CD8-positive, alpha-beta memory T cell (primary cell): ENCODE data around the gene SPATA20. TPM values are rescaled to one million over a fixed set of nuclear protein-coding genes. Genes with fewer than 3 reads are reported as not detected.

Experiments used
- CTCF ChIA-PET: fragments of 350-600 bp; sonication (Branson Sonifier 250); formaldehyde crosslinking; loops from one replicate; lab custom pipeline; 2021; ENCODE audit warnings: antibody characterized with exemption; lab: Charles Lee
- POLR2A ChIA-PET: fragments of 350-600 bp; sonication (Branson Sonifier 250); formaldehyde crosslinking; loops from one replicate; lab custom pipeline; 2021; ENCODE audit warnings: antibody characterized with exemption; lab: Charles Lee
- DNase-seq, 5 donors: peaks; one replicate each; pipeline versions ENCODE4 v3.0.0 to v3.0.0-alpha.2; 2020 to 2022; ENCODE audit warnings: mixed read lengths in 1 of 5
- H3K27ac ChIP-seq: one replicate; pipeline ENCODE4 v1.7.0; 2013; ENCODE audit warnings: low read depth, mild to moderate bottlenecking, low read length, moderate library complexity
- H3K27me3 ChIP-seq: 2 replicates; pipeline ENCODE4 v1.7.0; 2013; ENCODE audit warnings: low read length, mild to moderate bottlenecking; ENCODE audit not compliant: insufficient read depth, poor library complexity, severe bottlenecking
- H3K36me3 ChIP-seq: 2 replicates; pipeline ENCODE4 v1.7.0; 2013; ENCODE audit warnings: mild to moderate bottlenecking, low read length, moderate library complexity; ENCODE audit not compliant: insufficient read depth
- H3K4me1 ChIP-seq: 2 replicates; pipeline ENCODE4 v1.7.0; 2013; ENCODE audit warnings: mild to moderate bottlenecking, low read length, moderate library complexity; ENCODE audit not compliant: insufficient read depth
- H3K4me3 ChIP-seq: 2 replicates; pipeline ENCODE4 v1.7.0; 2013; ENCODE audit warnings: mild to moderate bottlenecking, low read length
- H3K9me3 ChIP-seq: 2 replicates; pipeline ENCODE4 v1.7.0; 2013; ENCODE audit warnings: mild to moderate bottlenecking, low read length
- H3K27ac Mint-ChIP-seq, 8 donors: one replicate each; pipeline ENCODE4 v1.8.0; 2020 to 2021; ENCODE audit warnings: mixed read lengths in 8 of 8, mild to moderate bottlenecking in 6 of 8, inconsistent platforms in 3 of 8, moderate library complexity in 3 of 8
- H3K27me3 Mint-ChIP-seq, 2 donors: one replicate each; pipeline ENCODE4 v1.8.0; 2020 to 2021; ENCODE audit warnings: mixed read lengths in 2 of 2, mild to moderate bottlenecking in 1 of 2, moderate library complexity in 1 of 2
- H3K36me3 Mint-ChIP-seq, 3 donors: one replicate each; pipeline ENCODE4 v1.8.0; 2020 to 2021; ENCODE audit warnings: mixed read lengths in 3 of 3, inconsistent platforms in 1 of 3, mild to moderate bottlenecking in 1 of 3
- H3K4me1 Mint-ChIP-seq, 3 donors: one replicate each; pipeline ENCODE4 v1.8.0; 2020 to 2021; ENCODE audit warnings: mixed read lengths in 3 of 3, inconsistent platforms in 1 of 3, mild to moderate bottlenecking in 1 of 3
- H3K4me3 Mint-ChIP-seq, 7 donors: one replicate each; pipeline ENCODE4 v1.8.0; 2020 to 2021; ENCODE audit warnings: mixed read lengths in 7 of 7, mild to moderate bottlenecking in 6 of 7, moderate library complexity in 4 of 7, inconsistent platforms in 2 of 7
- H3K9me3 Mint-ChIP-seq, 5 donors: one replicate each; pipeline ENCODE4 v1.8.0; 2020 to 2022; ENCODE audit warnings: mixed read lengths in 5 of 5, mild to moderate bottlenecking in 3 of 5, moderate library complexity in 2 of 5, inconsistent platforms in 1 of 5
- polyA plus RNA-seq: library from polyadenylated mRNA; unstranded; fragments of 300-500 nt; fragmentation: Illumina TruSeq; gene quantifications from one replicate; pipeline ENCODE4 v1.2.3, GENCODE V29; 2021
- total RNA-seq, 2 experiments: library from RNA; stranded (reverse); gene quantifications; one replicate each; pipeline ENCODE4 v1.2.3, GENCODE V29; 2021

SPATA20 gene
- total and polyA plus RNA-seq, 3 experiments from 2014 or later = 11.0 to 42.9 (median 34.7) TPM

DNA sequence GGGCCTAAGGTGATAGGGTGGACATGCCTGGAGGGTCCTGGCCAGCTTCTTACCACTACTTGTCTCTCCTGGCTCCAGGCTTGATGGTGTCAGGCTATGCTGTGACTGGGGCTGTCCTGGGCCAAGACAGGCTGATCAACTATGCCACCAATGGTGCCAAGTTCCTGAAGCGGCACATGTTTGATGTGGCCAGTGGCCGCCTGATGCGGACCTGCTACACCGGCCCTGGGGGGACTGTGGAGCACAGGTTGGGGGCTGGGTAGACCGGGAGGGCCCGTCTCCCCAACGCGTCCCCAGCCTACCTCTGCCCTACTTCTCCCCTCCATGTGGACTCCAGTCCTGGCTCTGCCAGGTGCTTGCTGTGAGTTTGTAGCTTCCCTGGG lies 4.5 kb downstream of the SPATA20 start:
- POLR2A ChIA-PET = no interaction called here
- CTCF ChIA-PET = interaction anchor here (3.5 kb wide), 1 partner anchor 75 kb away, joined by 14 read pairs; no protein-coding TSS in a partner anchor
- H3K4me3 ChIP-seq = no peak overlapping the region
- H3K27ac ChIP-seq = no peak overlapping the region
- no peaks in the 10 kb centered on the region for H3K9me3 ChIP-seq
- peaks cover 0 to 11% (median 0%) of the 10 kb centered on the region in 3 donors for H3K36me3 Mint-ChIP-seq
- peaks cover 4 to 11% (median 5%) of the 10 kb centered on the region in 3 donors for H3K4me1 Mint-ChIP-seq
- H3K27me3 Mint-ChIP-seq = peaks cover 0 to 5% of the 10 kb centered on the region in 2 donors
- H3K4me3 Mint-ChIP-seq = no peak overlapping the region
- H3K36me3 ChIP-seq = no peaks in the 10 kb centered on the region
- no peaks in the 10 kb centered on the region for H3K27me3 ChIP-seq
- no peaks in the 10 kb centered on the region for H3K9me3 Mint-ChIP-seq
- DNase-seq = no peak
- H3K27ac Mint-ChIP-seq = no peak overlapping the region
- peaks cover 12% of the 10 kb centered on the region for H3K4me1 ChIP-seq

DNA sequence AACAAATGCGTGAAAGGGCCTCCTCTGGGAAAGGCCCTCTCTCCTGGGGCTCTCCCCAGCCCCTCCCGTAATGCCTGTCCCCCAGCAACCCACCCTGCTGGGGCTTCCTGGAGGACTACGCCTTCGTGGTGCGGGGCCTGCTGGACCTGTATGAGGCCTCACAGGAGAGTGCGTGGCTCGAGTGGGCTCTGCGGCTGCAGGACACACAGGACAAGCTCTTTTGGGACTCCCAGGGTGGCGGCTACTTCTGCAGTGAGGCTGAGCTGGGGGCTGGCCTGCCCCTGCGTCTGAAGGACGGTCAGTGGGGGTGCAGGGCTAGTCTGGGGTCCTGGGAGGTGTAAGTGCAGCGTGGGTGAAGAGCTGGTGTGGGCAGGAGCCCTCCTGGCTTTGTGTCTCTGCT lies 4.9 kb downstream of the SPATA20 start:
- no peaks in the 10 kb centered on the region for H3K27me3 ChIP-seq
- no peaks in the 10 kb centered on the region for H3K36me3 ChIP-seq
- no peak overlapping the region for H3K4me3 ChIP-seq
- peaks cover 0 to 11% (median 0%) of the 10 kb centered on the region in 3 donors for H3K36me3 Mint-ChIP-seq
- H3K9me3 ChIP-seq = no peaks in the 10 kb centered on the region
- ChIA-PET POLR2A (no interaction called here), CTCF (interaction anchor here (3.5 kb wide), 1 partner anchor 75 kb away, joined by 14 read pairs; no protein-coding TSS in a partner anchor)
- H3K4me1 ChIP-seq = peaks cover 8% of the 10 kb centered on the region
- no peak overlapping the region for H3K27ac Mint-ChIP-seq
- H3K4me1 Mint-ChIP-seq = peaks cover 1 to 6% (median 2%) of the 10 kb centered on the region in 3 donors
- DNase-seq = no peak
- peaks cover 0 to 9% of the 10 kb centered on the region in 2 donors for H3K27me3 Mint-ChIP-seq
- H3K4me3 Mint-ChIP-seq = no peak overlapping the region
- no peaks in the 10 kb centered on the region for H3K9me3 Mint-ChIP-seq
- H3K27ac ChIP-seq = no peak overlapping the region

DNA sequence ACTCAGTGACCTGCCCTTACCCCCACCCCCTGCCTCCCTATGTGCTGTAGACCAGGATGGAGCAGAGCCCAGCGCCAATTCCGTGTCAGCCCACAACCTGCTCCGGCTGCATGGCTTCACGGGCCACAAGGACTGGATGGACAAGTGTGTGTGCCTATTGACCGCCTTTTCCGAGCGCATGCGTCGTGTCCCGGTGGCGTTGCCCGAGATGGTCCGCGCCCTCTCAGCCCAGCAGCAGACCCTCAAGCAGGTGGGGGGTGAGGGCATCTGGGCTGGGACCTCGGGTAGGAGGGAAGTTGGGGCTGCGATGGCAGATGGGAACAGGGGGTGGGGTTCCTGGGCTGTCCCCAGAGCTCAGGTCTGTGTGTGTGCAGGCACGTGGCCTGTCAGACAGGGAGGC lies 7.2 kb downstream of the SPATA20 start:
- no peak overlapping the region for H3K27ac ChIP-seq
- no peaks in the 10 kb centered on the region for H3K9me3 ChIP-seq
- no peak overlapping the region for H3K4me3 ChIP-seq
- no peaks in the 10 kb centered on the region for H3K36me3 ChIP-seq
- no peak for DNase-seq
- ChIA-PET POLR2A (no interaction called here), CTCF (no interaction called here)
- peaks cover under 1 to 11% (median 11%) of the 10 kb centered on the region in 3 donors for H3K4me1 Mint-ChIP-seq
- no peaks in the 10 kb centered on the region for H3K9me3 Mint-ChIP-seq
- peaks cover 0 to 11% (median 0%) of the 10 kb centered on the region in 3 donors for H3K36me3 Mint-ChIP-seq
- H3K27ac Mint-ChIP-seq = no peak overlapping the region
- H3K4me1 ChIP-seq = peaks cover 4% of the 10 kb centered on the region
- H3K27me3 Mint-ChIP-seq = peaks cover 20 to 26% of the 10 kb centered on the region in 2 donors
- no peak overlapping the region for H3K4me3 Mint-ChIP-seq
- H3K27me3 ChIP-seq = peaks cover 17% of the 10 kb centered on the region

DNA sequence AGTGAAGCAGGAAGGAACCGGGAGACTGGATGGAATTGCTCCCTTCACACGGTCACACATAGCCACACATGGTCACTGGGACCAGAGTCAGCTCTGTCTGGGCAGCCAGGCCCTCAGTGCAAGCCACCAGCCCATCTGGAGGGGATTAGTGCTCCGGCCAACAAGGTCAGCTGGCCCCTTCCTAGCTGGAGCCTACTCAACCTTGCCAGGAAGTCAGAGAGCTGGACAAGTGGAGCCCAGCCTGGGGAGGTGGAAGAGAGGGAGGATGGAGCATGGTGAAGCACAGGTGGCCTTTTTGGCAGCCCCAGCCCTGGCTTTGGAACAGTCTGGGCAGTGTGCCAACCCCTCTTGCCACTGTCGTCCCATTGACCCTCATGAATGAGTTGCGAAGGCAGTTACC lies 9.8 kb downstream of the SPATA20 start:
- peaks cover 15% of the 10 kb centered on the region for H3K4me1 ChIP-seq
- Mint-ChIP-seq H3K4me1 (peaks cover 10 to 22% (median 22%) of the 10 kb centered on the region in 3 donors), H3K27me3 (peaks cover 31 to 35% of the 10 kb centered on the region in 2 donors), H3K9me3 (no peaks in the 10 kb centered on the region), H3K27ac (no peak overlapping the region), H3K36me3 (peaks cover 0 to 8% (median 0%) of the 10 kb centered on the region in 3 donors), H3K4me3 (no peak overlapping the region)
- no peaks in the 10 kb centered on the region for H3K36me3 ChIP-seq
- H3K4me3 ChIP-seq = no peak overlapping the region
- H3K9me3 ChIP-seq = no peaks in the 10 kb centered on the region
- H3K27me3 ChIP-seq = peaks cover 28% of the 10 kb centered on the region
- ChIA-PET POLR2A (no interaction called here), CTCF (no interaction called here)
- H3K27ac ChIP-seq = no peak overlapping the region
- no peak for DNase-seq

DNA sequence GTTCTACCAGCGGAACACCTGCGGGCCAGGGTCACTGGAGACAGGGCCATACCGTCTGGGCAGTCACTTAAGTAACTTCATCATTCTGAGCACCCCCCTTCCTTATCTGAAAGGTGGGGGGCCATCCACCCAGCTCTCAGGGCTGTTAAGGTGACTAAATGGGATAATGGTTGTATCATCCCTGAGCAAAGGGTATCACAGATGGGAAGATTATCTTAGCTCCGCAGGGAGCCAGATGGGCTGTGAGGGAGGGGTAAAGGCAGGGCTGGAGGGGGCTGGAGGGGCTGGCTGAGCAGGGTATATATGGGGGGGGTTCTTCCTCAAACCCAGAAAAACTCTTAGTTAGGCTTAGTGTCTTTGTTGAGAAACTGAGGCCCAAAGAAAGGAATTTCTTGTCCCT lies 10.7 kb downstream of the SPATA20 start:
- Histone ChIP-seq H3K27me3 (peaks cover 34% of the 10 kb centered on the region), H3K27ac (no peak overlapping the region), H3K4me3 (no peak overlapping the region), H3K4me1 (peaks cover 20% of the 10 kb centered on the region), H3K36me3 (no peaks in the 10 kb centered on the region), H3K9me3 (no peaks in the 10 kb centered on the region)
- Mint-ChIP-seq H3K9me3 (no peaks in the 10 kb centered on the region), H3K27me3 (peaks cover 38 to 41% of the 10 kb centered on the region in 2 donors), H3K4me1 (peaks cover 15 to 28% (median 27%) of the 10 kb centered on the region in 3 donors), H3K36me3 (peaks cover 0 to 8% (median 0%) of the 10 kb centered on the region in 3 donors), H3K27ac (peak overlapping the region in 1 of 8 donors; percentile 52), H3K4me3 (peak overlapping the region in 1 of 7 donors; percentile 79)
- POLR2A ChIA-PET = no interaction called here
- DNase-seq = no peak
- CTCF ChIA-PET = no interaction called here

DNA sequence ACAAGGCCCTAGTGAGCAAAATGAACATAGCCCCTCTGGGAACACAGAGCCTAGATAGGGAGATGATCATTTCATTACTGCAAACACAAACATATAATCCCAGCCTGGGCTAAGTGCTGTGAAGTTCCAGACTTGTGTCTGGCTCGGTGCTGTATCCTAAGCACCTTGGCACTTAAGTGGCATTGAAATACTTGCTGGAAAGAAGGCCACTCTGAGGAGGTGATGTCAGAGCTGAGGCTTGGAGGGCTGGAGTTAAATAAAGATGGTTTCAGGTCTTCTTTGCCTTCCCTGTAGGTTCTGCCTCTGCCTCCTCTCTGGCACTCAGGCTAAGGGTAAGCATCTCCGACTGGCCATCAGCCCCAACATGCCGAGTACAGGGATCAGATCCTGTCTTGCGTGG lies 11.1 kb downstream of the SPATA20 start:
- peaks cover 39 to 44% of the 10 kb centered on the region in 2 donors for H3K27me3 Mint-ChIP-seq
- no peaks in the 10 kb centered on the region for H3K9me3 Mint-ChIP-seq
- DNase-seq = no peak
- H3K27ac ChIP-seq = no peak overlapping the region
- no peaks in the 10 kb centered on the region for H3K9me3 ChIP-seq
- ChIA-PET POLR2A (no interaction called here), CTCF (no interaction called here)
- H3K4me1 ChIP-seq = peaks cover 22% of the 10 kb centered on the region
- H3K4me3 Mint-ChIP-seq = peak overlapping the region; percentile 37 to 86 (median 79)
- no peaks in the 10 kb centered on the region for H3K36me3 ChIP-seq
- H3K27me3 ChIP-seq = peaks cover 39% of the 10 kb centered on the region
- H3K4me1 Mint-ChIP-seq = peaks cover 15 to 29% (median 27%) of the 10 kb centered on the region in 3 donors
- no peak overlapping the region for H3K4me3 ChIP-seq
- peaks cover 0 to 8% (median 0%) of the 10 kb centered on the region in 3 donors for H3K36me3 Mint-ChIP-seq
- H3K27ac Mint-ChIP-seq = peak overlapping the region in 3 of 8 donors; percentile 19 to 52 (median 47)

DNA sequence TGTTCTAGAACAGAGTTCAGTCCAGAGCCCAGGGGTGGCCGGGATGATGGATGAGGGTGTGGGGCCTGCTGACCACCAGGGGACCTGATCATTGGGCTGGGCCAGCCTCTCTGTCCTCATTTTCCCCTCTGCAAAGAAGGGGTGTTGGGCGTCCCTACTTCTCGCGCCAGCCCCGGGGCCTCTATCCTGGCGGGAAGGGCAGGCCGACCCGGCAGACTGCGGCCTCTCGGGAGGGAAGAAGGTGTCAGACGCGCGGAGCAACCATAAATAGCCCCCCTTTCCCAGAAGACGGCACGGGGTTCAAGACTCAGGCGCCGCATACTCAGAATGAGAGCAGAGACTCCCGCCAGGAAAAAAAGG lies 11.6 kb downstream of the SPATA20 start:
- CTCF ChIA-PET = no interaction called here

DNA sequence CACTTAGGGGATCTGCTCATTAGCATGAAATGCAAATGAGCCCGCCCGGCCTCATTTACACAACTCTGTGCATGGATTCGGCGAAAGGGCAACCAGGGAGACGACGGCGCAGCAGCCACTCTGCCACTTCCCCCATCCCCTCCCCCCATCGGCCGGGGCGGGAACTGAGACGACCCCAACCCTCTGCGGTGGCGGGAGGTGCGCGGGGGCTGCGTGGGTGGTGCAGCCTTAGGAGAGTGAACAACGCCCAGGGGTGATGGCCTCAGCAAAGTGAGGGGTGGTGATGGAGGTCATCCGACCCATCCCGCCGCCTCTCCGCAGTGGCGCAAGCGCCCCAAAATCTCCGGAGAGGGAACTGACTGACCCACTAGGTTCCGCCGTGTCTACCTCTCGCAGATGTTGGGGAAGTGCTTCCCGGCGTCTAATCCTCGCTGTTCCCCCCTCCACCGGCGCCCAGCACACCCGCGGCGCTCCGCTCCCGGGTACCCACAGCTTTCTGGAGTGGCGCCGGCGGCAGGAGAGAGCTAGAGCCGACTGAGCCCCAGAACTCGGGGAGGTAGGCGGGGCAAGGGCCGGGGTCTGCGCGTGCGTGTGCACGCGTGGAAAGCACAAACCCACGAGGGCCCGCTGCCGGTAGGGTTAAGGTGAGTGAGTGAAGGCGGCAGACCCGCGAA lies 12.1 kb downstream of the SPATA20 start:
- H3K27me3 ChIP-seq = peaks cover 48% of the 10 kb centered on the region
- H3K9me3 ChIP-seq = no peaks in the 10 kb centered on the region
- ChIA-PET CTCF (no interaction called here), POLR2A (interaction anchor here (1.2 kb wide), 2 partner anchors 9 to 149 kb away, joined by 4 read pairs; partner anchors contain the start of gene ANKRD40)
- peak overlapping the region; percentile 60 for H3K4me3 ChIP-seq
- H3K27ac ChIP-seq = no peak overlapping the region
- H3K4me1 ChIP-seq = peaks cover 22% of the 10 kb centered on the region
- no peaks in the 10 kb centered on the region for H3K9me3 Mint-ChIP-seq
- H3K36me3 Mint-ChIP-seq = peaks cover 0 to 8% (median 0%) of the 10 kb centered on the region in 3 donors
- H3K36me3 ChIP-seq = no peaks in the 10 kb centered on the region
- peak overlapping the region; percentile 69 to 91 (median 81) for H3K4me3 Mint-ChIP-seq
- peaks cover 49 to 51% of the 10 kb centered on the region in 2 donors for H3K27me3 Mint-ChIP-seq
- peak overlapping the region in 2 of 8 donors; percentile 52 to 83 for H3K27ac Mint-ChIP-seq
- DNase-seq = no peak
- peaks cover 16 to 31% (median 29%) of the 10 kb centered on the region in 3 donors for H3K4me1 Mint-ChIP-seq

More for the DNA sequence above, 11.6 kb downstream of the SPATA20 start:
- Mint-ChIP-seq H3K9me3 (no peaks in the 10 kb centered on the region), H3K27me3 (peaks cover 44 to 48% of the 10 kb centered on the region in 2 donors), H3K36me3 (peaks cover 0 to 8% (median 0%) of the 10 kb centered on the region in 3 donors), H3K4me1 (peaks cover 16 to 29% (median 27%) of the 10 kb centered on the region in 3 donors), H3K4me3 (peak overlapping the region; percentile 37 to 86 (median 79)), H3K27ac (peak overlapping the region in 2 of 8 donors; percentile 19 to 52)
- H3K36me3 ChIP-seq = no peaks in the 10 kb centered on the region
- peaks cover 42% of the 10 kb centered on the region for H3K27me3 ChIP-seq
- H3K27ac ChIP-seq = no peak overlapping the region
- no peak for DNase-seq
- H3K9me3 ChIP-seq = no peaks in the 10 kb centered on the region
- H3K4me1 ChIP-seq = peaks cover 22% of the 10 kb centered on the region
- no peak overlapping the region for H3K4me3 ChIP-seq
- POLR2A ChIA-PET = no interaction called here
